ENCODE data around the gene SEMA5A.

DNA sequence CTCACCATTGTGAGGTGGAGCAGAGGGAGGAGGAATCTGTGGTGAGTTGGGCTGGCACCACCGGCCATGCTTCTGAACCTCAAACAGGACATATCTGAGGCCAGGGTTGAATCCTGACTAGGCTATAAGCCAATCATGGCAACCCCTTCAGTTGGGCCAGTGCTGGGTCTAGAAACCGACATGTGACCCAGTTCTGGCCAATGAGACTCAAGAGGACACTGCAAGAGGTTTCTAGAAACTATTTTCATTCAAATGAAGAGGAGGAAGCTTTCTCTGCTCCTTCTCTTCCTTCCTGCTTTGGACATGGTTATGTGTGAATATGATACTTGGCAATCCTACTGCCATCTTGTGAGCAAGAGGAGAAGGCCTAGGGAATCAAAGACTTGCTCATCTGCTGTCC is 417.7 kb downstream of the SEMA5A start:
- TF ChIP-seq, protein P1, sequence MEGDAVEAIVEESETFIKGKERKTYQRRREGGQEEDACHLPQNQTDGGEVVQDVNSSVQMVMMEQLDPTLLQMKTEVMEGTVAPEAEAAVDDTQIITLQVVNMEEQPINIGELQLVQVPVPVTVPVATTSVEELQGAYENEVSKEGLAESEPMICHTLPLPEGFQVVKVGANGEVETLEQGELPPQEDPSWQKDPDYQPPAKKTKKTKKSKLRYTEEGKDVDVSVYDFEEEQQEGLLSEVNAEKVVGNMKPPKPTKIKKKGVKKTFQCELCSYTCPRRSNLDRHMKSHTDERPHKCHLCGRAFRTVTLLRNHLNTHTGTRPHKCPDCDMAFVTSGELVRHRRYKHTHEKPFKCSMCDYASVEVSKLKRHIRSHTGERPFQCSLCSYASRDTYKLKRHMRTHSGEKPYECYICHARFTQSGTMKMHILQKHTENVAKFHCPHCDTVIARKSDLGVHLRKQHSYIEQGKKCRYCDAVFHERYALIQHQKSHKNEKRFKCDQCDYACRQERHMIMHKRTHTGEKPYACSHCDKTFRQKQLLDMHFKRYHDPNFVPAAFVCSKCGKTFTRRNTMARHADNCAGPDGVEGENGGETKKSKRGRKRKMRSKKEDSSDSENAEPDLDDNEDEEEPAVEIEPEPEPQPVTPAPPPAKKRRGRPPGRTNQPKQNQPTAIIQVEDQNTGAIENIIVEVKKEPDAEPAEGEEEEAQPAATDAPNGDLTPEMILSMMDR (IDR thresholded peaks at IDR 0.05): no peak
- TF ChIP-seq EZH2phosphoT487 (IDR thresholded peaks at IDR 0.05) (no peak), EZH2 (IDR thresholded peaks at IDR 0.05) (no peak)
